ENCODE results near the gene SMURF2. TPM values are rescaled to one million over a fixed set of nuclear protein-coding genes. Genes with fewer than 3 reads are reported as not detected.

The SMURF2 gene
- 21.9 to 29.1 TPM (median 27.9 TPM) in 5 replicates for total RNA-seq (2022; extraction: Qiagen RNA extraction)

DNA sequence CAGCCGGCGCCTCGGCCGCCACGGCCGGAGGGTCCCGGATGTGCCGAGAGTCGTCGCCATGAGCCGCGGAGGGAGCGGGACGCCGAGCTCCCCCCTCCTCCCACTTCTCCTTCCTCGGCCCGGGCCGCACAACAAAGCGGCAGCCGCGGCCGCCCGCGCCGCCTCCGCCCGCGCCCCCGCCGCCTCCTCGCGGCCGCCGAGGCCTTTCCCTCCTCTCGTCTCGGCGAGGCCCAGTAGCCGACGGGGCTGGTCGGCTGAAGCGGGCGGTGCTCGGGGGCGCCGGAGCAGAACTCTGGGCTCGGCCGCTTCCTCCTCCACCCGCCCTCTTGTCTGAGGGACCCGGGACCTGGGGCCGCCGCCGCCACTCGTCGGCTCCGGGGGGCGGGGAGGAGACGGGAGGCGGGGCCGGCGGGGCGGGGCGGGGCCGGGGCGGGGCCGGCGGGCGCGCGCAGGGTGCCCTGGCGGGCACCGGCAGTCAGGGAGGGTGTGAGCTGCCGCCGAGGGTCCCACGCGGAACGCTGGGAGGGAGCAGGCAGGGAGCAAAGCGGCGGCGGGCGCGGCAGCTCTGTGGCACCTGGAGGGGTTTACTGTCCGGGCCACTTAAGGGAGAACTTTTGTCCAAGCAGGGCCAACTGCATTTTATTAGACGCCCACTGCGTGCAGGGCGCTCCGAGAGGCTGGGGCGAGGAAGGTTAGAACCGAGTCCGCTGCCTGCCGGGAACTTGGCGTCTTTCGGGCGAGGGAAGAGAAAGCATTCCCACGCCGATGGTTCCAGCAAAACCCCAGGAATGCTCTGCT lies at the start of gene SMURF2:
Gene SMURF2, minus strand, starts transcription at position 332 of the 798 bp plus-strand sequence. CDS start 427 bp downstream, outside the sequence.

DNA sequence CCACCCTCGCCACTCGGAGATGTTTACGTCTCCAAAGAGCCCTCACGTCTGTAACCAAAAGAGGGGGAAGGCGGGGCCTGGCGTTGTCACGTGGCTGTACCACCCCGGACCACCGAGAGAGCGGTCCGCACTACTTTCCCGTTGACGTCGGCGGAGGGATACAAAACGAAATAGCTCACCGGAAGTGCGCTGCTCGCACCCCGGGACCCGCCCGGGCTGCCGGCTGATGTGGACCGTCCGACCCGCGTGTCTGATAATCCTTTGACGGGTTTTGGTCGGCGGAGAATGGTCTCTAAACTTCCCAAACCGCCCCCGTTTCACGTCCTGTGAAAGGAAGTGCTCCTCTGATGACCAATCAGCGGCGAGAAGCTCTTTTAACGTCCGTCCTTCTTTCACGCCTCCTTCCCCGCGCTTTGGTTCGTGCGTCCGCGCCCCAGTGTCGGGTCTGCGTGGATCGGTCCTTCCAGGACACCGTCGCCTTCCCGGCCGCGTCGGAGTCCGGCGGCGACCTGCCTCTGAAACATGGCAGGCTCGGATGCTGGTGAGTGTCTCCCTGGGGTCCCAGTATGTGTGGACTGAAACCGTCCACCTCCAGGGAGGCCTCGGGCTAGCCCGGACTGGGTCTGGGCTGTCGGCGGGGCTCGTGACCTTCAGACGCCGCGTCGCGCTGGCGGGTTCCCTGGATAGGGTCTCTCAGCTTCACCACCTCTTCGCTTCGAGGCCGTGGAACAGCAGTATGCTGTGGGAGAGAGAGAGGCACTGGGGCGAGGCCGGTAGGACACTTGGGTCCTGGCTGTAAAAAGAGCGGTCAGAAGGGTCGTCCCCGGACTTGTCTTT lies 155.3 kb downstream of the SMURF2 start, which contains the start of gene CEP95:
Gene CEP95, plus strand, starts transcription at position 402 of the 837 bp plus-strand sequence. Its CDS starts 121 bp downstream, at position 523.

GRCh38 chr17:64506201-64506575 lies 155.9 kb downstream of the SMURF2 start, which contains the start of gene DDX5:
Gene DDX5, minus strand, starts transcription at chr17:64506289. Its CDS starts 170 bp downstream, at chr17:64506119.

DNA sequence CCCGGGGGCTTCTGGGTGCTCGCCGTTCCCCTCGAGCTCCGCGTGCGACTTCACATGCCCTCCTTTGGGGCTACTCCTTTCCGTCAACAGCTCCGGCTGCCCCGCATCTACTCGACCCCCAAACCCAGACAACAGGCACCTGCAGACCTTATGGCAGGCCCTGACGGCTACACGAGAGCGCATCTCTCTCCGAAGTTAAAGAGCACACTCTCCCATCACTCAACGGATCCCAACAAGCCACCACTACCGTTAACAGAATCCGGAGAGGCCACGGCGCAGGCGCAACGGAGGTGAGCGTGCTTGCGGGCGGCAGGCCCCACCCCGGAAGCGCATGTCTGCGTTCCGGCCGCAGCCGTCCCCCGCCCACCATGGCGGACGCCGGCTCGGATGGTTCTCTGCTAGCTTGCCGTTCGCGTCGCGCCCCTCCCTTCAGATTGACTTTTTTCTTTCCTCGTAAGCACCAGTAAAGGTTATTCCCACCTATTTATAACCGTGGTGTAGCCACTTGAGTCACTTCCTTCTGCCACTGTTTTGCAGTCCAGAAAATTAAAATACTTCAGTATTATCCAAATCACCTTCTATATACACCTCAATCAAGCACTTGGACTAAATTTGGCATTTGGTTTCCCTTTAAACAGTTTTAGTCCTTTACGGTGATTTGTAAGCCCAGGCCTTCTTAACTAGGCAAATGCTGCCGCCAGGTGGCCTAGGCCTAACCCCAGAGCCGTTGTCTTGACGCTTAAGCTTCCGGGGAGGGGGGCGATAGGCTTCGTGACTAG lies 165.1 kb downstream of the SMURF2 start, which contains the start of gene POLG2:
Gene POLG2, minus strand, starts transcription at position 269 of the 779 bp plus-strand sequence. Its CDS starts 86 bp downstream, at position 183.

Other genes with a start within 250 kb of the SMURF2 start
- 1.3 to 2.2 TPM (median 1.7 TPM) in 5 replicates for gene MILR1, start 213.2 kb downstream of the SMURF2 start, total RNA-seq (2022; extraction: Qiagen RNA extraction)
- 15.3 to 18.0 TPM (median 16.7 TPM) in 5 replicates for gene POLG2, start 165.3 kb downstream of the SMURF2 start, total RNA-seq (2022; extraction: Qiagen RNA extraction)
- 586 to 1,043 TPM (median 633 TPM) in 5 replicates for gene DDX5, start 156.0 kb downstream of the SMURF2 start, total RNA-seq (2022; extraction: Qiagen RNA extraction)
- 30.6 to 38.8 TPM (median 34.5 TPM) in 5 replicates for gene CEP95, start 155.3 kb downstream of the SMURF2 start, total RNA-seq (2022; extraction: Qiagen RNA extraction)